Measurements from ENCODE around the gene ALG3.
A peak's percentile ranks its signal among the peaks of the same experiment; 100 is the strongest.

ALG3 gene

DNA sequence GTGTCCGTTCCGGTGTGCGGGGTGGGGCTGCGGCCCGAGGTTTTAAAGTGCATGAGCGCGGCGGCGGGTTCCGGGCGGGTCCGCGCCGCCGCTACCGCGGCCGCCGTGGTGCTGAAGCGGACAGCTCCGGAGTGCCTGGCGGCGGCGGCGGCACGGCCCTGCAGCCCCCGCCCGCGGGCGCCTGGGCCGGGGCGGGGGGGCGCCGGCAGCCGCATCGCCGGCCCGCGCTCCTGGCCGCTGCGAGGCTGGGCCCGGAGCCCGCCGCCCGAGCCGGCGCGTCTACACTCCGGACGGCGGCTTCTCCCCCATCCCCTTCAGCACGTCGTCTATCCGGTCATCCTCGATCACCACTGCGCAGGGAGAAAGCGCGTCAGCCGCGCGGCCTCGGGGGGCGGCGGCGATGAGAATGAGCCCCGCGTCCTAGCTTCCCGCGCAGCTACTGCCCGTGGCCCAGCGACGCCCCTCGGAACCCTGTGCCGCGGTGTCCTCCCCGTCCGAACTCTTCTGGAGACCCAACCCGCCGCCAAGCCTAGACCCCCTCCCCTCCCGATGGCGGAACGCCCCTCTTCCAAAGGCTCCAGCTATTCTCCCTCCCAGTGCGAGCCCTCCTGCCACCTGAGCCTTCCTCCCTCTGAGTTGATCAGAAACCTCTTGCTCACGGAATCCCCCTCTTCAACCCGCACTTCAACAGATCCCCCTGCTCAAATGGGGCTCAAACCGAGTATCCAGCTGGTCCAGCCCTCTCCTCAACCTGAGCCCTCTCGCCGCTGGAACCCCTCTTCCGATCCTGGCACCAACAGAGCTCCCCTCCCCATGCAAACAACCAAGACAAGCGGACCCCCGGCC is 11.3 kb upstream of the ALG3 start:
- no peak for DNase-seq

DNA sequence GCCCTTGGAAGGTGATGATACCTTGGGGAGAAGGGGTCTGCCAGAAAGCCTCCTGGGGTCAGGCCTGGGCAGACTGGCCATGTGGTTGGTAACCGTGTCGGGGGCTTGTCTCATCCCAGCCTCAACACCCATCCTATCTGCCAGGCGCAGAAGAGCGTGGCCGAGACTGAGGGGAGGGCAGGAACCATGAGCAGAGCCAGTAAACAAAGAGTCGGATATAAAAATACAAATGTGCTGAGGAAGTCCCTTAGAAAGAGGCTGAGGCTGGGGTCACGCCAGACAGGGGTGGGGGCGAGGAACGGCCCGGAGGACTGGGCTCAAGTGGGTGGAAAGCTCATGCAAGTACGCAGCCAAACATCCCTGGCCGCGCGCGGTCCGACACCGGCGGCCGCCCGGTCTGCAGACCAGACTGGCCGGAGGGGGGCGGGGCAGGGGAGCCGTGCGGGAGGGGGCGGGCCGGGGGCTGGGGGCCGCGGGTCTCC is 10.7 kb upstream of the ALG3 start:
- DNase-seq: no peak

DNA sequence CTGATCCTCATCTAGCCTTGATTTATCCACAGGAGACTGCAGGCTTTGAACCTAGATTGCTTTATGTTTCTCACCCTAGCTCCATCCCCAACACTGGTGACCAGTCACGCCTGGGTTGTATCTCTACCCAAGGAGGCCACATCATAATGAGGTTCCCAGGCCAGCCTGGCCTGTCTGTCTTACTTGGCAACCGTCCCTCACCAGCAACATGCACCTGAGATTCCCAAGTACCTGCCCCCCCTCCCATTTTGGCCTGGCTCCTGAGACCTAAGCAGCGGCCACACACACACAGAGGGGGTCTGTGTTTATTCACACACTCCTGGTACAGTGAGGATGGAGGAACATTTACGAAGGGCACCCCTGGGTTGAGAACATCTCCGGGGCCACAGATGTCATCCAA is 10.2 kb upstream of the ALG3 start:
- DNase-seq: no peak

DNA sequence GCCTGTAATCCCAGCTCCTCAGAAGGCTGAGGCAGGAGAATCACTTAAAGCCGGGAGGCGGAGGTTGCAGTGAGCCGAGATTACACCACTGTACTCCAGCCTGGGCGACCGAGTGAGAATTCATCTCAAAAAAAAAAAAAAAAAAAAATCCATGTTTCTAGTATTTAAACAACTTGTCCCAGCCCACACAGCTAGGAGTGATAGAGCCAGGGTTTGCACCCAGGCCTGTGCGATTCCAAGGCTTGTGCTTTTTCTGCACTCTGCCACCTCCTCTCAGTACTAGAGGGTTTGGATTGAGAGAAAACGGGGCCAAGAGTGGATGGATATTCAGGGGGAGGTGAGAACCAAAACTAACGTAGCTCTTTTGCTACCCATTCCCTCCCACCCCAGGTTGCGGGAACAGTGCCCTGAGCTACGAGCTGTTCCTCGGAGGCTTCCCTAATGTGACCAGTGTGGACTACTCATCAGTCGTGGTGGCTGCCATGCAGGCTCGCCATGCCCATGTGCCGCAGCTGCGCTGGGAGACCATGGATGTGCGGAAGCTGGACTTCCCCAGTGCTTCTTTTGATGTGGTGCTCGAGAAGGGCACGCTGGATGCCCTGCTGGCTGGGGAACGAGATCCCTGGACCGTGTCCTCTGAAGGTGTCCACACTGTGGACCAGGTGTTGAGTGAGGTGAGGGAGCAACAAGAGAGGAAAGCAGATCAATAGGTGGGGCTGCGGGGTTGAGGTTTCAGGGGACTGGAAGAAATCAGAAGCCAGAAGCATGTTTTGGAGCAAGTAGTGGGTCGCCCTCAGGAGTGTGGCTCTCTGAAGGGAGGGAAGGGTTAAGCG is 8.5 kb upstream of the ALG3 start:
- DNase-seq: no peak

GRCh38 chr3:184255291-184256039 is 6.7 kb upstream of the ALG3 start:
- DNase-seq: no peak

- peak; percentile 67 for DNase-seq
Observed at GRCh38 chr3:184250167-184250828, 1.5 kb upstream of the ALG3 start.

- DNase-seq: peak; percentile 94
Observed at GRCh38 chr3:184249412-184250166, 827 bp upstream of the ALG3 start, which contains the start of gene EEF1AKMT4. Gene EEF1AKMT4, plus strand, starts transcription at chr3:184249672. Its CDS starts 23 bp downstream, at chr3:184249695.

- no peak for DNase-seq
Observed at GRCh38 chr3:184242297-184242685, 6.5 kb downstream of the ALG3 start.

DNA sequence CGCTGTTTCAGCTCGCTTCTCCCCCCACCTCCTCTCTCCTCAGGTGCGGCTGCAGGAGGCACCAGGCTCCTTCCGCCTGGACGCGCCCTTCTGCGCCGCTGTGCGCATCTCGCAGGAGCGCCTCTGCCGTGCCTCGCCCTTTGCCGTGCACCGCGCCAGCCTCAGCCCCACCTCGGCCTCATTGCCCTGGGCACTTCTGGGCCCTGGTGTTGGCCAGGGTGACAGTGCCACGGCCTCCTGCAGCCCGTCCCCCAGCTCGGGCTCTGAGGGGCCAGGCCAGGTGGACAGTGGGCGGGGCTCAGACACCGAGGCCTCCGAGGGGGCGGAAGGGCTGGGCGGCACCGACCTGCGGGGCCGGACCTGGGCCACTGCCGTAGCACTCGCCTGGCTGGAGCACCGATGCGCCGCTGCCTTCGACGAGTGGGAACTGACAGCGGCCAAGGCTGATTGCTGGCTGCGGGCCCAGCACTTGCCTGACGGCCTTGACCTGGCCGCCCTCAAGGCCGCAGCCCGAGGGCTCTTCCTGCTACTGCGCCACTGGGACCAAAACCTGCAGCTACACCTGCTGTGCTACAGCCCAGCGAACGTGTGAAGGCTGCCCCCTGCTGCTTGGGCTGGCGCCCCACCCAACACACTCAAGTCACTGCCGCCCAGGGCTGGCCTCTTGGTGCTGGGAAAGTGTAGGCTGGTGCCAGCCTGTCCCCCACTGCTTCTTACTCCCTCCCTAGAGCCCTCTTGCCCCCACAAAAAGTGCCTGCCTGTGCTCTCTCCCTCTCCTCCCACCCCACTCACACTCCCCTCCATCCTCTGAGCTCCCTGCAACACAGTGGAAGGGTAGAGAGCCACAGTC is 7.1 kb downstream of the ALG3 start:
- no peak for DNase-seq

GRCh38 chr3:184241141-184241446 is 7.7 kb downstream of the ALG3 start:
- no peak for DNase-seq

DNA sequence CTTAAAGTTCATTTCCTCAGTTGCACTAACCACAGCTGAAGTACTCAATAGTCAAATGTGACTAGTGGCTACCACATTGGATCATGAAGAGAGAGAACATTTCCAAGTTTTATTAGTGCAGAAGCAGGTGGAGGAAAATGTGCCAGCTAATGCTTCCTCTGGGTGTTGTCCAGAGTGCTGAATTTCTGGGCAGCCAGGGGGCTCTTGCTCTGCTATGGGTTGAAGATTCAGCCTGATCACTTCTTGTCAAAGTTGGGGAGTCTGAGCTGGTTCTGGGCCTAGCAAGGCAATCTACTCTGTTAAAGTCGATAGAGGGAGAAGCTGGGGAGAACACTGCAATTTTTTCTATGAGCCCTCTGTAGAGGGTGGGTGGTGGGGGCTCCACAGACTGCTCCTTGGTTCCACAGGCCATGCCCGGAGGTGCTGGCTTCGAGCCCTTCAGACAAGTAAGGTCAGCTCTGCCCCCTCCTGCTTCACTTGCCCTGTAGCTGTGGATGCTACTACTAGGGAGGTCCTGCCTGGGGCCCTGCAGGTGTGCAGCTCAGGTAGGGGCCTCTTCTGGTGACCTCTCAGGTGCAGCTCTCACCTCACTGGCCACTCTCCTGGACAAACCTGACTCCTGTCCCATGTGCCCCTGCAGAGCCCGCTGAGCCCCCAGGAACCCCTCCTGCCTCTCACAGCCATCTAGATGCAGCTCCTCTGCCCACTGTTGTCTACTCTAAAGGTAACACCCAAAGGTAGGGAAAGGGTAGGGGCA is 8.2 kb downstream of the ALG3 start:
- DNase-seq: no peak

DNA sequence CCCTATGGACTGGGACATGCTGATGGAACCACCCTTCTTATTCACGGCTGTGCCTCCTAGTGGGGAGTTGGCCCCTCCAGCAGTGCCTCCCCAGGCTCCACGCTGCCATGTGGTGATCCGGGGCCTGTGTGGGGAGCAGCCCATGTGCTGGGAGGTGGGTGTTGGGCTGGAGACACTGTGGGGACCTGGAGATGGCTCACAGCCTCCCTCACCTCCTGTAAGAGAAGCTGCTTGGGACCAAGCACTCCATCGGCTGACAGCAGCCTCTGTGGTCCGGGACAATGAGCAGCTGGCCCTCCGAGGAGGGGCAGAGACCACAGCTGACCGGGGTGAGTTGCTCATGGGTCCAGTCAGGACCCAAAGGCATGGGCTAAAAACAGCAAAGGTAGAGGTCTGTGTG is 9.1 kb downstream of the ALG3 start:
- DNase-seq: no peak

GRCh38 chr3:184239221-184239620 is 9.5 kb downstream of the ALG3 start:
- no peak for DNase-seq

GRCh38 chr3:184238246-184238818 is 10.4 kb downstream of the ALG3 start:
- DNase-seq: no peak

DNA sequence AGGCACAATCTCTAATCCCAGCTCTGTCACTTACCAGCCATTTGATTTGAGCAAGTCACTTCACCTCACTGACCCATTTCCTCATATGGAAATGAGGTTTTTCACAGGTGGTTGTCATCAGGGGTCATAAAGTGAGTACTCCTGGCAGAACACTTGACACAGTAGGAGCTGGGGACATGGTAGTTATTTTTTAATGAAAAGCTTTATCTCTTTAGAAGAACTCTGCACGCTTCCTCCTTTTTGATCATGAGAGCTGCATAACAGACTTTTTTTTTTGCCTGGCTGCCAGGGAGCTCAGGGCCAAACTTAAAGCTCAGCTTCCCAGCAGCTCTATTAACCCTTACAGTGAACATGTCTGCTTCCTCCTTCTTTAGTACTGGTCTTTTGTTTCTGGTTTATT is 11.0 kb downstream of the ALG3 start:
- DNase-seq: no peak

- no peak for DNase-seq
Observed at GRCh38 chr3:184237211-184237610, 11.6 kb downstream of the ALG3 start.

- no peak for DNase-seq
Observed at GRCh38 chr3:184236636-184237035, 12.1 kb downstream of the ALG3 start.

DNA sequence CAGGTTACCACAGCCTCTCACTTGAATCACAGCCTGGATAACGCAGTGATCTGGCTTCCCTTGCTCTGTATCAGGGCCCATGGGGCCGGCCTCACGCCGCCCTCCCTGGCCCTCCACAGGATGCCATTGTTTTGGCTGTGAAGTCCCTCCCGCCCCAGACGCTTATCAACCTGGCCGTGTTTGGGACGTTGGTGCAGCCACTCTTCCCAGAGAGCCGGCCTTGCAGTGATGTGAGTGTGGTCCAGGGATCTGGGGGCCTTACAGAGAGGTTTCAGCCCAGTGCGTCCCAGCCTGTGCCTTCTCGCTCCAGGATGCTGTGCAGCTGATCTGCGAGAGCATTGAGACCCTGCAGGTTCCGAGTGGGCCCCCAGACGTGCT is 12.7 kb downstream of the ALG3 start:
- no peak for DNase-seq

- no peak for DNase-seq
Observed at GRCh38 chr3:184235381-184236032, 13.3 kb downstream of the ALG3 start.

All from amniotic stem cell (primary cell).